GM21723 (cell line): ENCODE measurements around the gene SLC2A1.
"Not testable (repeated sequence)": the region's sequence is repeated elsewhere in the genome, so short reads cannot be mapped to it uniquely, and the experiment has no call there.

Experiments used
- ATAC-seq: cut with Tn5 transposase; IDR thresholded peaks from one replicate; pipeline ENCODE4 v1.9.1; 2021; ENCODE audit warnings: mild to moderate bottlenecking, moderate library complexity; ENCODE audit not compliant: unreplicated experiment

SLC2A1 gene

DNA sequence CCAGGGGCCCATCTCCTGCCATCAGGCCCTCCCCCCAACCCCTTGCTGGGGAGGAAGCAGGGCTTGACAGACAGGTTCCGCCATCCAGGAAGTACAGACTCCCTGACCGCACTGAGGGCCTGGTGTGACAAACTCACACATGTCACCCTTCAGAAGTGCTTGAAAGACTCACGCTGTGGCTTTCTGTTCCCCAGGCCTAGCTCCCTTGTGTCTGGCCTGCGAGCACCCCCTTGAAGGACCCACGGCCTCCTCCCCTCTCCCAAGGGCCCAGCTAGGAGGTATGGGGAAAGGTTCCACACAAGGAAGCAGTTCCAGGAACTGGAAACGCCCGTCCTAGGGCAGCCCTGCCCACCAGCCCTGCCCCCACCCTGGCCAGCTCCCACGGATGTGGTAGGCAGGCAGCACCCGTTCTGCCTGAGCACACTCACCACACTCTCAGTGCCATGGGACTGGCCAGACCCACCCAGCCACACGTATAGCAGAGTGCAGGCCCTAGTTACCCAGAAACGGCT is 26.7 kb downstream of the SLC2A1 start:
- peak; percentile 62 for ATAC-seq

DNA sequence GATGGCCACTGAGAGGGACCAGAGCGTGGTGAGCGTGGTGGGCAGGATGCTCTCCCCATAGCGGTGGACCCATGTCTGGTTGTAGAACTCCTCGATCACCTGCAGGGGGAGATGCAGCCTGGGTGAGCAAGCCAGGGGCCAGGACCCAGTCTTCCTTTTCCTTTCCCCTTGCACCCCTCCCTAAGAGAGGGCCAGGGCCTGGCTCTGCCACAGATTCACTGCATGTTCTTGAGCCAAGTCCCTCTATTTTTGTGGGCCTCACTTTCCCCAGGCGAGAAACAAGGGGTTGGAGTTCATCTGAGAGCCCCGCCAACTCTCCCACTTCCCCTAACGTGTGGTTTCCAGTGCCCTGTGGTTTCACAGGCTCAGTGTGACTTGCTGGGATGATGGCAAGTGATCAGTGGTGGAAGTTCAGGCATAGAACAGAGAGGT is 27.5 kb downstream of the SLC2A1 start:
- ATAC-seq: no peak

DNA sequence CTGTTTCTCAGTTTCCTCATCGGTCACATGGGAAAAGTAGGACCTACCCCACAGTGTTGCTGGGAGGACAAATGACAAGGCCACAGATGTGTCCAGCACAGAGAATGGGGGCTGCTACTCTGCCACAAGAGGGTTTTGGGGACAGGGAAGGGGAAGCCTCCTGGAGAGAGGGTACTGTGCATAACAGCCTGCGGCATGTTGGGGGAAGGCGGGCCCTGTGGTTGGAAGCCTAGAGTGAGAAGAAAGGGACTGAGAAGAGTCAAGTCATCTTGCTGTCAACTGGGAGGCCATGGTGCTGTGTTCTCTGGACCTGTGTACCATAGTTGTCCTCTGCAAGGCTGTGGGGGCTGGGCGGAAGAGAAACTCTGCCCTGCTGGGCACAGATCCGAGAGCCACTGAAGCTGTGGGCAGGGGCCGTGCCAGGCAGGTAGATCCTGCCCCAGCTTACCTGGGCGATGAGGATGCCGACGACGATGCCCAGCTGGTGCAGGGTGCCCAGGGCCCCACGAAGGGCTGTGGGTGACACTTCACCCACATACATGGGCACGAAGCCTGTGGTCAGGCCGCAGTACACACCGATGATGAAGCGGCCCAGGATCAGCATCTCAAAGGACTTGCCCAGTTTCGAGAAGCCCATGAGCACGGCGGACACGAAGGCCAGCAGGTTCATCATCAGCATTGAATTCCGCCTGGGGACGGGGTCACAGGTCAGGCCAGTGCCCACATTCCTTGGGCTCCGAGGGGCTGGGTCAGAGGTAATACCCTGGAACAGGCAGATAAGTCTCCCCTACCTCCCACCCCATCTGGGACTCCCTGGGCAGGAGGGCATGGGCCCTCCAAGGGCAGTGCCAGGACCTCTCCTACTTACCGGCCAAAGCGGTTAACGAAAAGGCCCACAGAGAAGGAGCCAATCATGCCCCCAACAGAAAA is 28.2 kb downstream of the SLC2A1 start:
- ATAC-seq: no peak

DNA sequence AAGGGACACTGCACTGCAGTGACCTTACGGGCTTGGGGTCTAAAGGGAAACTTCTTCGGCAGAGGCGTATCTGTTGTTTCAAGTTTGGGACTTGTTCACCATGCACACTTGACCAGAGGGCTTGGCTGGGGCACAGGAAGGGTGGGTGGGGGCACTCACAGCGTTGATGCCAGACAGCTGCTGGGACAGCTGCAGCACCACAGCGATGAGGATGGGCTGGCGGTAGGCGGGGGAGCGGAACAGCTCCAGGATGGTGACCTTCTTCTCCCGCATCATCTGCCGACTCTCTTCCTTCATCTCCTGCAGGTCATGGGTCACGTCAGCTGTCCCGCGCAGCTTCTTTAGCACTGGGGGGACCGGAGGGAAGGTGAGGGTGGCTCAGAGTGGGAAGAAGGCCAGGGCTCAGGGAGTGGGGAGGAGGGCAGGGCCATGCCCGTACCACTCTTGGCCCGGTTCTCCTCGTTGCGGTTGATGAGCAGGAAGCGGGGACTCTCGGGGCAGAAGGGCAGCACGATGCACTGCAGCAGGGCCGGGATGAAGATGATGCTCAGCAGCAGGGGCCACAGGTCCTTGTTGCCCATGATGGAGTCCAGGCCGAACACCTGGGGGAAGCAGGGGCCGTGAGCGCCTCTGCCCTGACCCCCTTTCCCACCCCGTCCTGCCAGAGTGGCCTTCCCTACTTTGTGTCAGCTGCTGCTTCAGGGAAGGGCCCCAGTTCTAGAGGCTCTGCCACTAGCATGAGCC is 29.1 kb downstream of the SLC2A1 start:
- ATAC-seq: no peak

DNA sequence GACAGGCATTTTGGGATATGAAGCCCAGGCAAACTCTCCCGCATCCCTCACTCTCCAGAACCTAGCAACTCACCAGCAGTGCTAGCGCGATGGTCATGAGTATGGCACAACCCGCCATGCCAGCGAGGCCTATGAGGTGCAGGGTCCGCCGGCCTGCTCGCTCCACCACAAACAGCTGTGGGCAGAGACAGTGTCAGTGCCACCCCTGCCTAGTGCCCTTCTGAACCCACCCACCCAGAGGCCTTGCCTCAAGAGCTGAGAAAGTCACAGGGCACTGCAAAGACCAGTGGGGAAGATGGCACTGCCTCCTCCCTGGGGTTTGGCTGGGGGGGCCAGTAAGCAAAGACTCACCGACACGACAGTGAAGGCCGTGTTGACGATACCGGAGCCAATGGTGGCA is 29.8 kb downstream of the SLC2A1 start:
- no peak for ATAC-seq

DNA sequence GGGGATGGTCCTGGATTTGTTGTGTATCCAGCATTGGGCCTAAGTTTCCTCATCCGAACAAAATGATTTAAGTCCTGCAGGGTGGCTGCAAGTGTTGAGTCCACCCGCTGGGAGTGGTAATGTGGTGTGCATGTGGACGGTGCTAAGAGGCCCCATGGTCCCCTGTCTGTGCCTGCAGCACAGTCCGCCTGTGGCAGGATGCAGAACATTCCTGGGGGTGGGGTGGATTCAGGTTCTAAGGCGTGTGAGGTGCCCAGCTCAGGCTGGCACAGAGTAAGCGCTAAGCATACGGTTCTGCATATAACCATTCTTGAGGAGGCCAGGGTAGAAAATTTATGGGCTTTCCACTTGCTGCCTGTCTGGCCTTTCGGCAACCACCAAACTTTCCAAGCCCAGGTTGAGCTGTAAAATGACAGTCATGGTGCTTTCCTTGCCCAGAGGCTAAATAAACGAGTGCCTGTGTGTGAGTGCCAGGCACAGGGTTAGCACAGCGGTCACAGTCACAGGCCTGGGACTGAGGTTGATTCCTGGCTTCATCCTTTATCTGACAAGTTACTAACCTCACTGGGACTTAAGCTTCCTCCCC is 30.7 kb downstream of the SLC2A1 start:
- ATAC-seq: no peak

DNA sequence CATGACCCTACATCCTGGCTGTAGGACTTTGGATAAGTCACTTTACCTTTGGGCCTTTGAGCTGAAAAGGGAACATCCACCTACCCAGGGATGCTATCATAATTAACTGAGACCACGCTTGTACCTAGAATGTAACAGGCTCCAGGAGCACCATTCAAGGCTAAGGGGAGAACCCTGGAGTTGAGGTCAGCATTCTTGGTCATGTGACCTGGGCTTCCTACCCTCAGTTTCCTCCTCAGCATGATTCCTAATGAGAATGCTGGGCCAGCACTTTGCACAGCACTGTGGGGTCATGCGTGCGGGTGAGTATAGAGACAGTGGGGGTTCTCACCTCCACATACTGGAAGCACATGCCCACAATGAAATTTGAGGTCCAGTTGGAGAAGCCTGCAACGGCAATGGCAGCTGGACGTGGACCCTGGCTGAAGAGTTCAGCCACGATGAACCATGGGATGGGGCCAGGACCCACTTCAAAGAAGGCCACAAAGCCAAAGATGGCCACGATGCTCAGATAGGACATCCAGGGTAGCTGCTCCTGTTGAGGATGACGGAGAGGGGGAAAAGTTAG is 31.3 kb downstream of the SLC2A1 start:
- ATAC-seq: no peak

DNA sequence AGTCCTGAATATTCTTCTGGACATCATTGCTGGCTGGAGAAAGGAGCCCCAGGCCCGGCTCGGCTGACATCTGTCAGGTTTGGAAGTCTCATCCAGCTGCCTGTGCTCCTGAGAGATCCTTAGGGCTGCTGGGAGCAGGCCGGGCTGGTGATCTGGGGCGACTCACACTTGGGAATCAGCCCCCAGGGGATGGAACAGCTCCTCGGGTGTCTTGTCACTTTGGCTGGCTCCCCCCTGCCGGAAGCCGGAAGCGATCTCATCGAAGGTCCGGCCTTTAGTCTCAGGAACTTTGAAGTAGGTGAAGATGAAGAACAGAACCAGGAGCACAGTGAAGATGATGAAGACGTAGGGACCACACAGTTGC is 31.8 kb downstream of the SLC2A1 start:
- ATAC-seq: no peak

DNA sequence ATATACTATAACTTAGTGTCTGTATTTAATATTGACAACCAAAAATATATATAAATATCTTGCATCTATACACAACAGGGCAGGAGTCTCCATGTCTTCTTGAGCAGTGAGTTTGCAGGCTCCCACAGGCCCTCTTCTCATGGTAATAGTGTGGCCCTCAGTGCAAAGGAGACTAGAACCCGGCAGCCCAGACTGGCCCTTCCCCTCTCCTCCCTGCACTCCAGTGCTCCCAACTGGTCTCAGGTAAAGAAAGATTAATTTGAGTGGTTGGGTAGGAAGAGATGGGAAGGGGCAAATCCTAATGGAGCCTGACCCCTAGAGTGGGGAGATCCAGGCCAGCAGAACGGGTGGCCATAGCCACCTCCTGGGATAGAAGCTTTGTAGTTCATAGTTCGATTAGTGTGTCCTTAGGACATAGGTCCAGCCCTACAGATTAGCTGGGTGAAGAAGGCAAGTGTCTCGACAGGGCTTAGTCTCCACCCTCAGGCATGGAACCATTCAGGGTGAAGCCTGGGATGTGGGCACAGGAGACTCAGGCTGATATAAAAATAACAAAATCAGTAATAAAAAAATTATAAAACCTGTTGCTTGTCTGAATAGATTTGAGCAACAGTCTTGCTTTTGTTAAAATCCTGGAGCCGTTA is 32.3 kb downstream of the SLC2A1 start:
- no peak for ATAC-seq

DNA sequence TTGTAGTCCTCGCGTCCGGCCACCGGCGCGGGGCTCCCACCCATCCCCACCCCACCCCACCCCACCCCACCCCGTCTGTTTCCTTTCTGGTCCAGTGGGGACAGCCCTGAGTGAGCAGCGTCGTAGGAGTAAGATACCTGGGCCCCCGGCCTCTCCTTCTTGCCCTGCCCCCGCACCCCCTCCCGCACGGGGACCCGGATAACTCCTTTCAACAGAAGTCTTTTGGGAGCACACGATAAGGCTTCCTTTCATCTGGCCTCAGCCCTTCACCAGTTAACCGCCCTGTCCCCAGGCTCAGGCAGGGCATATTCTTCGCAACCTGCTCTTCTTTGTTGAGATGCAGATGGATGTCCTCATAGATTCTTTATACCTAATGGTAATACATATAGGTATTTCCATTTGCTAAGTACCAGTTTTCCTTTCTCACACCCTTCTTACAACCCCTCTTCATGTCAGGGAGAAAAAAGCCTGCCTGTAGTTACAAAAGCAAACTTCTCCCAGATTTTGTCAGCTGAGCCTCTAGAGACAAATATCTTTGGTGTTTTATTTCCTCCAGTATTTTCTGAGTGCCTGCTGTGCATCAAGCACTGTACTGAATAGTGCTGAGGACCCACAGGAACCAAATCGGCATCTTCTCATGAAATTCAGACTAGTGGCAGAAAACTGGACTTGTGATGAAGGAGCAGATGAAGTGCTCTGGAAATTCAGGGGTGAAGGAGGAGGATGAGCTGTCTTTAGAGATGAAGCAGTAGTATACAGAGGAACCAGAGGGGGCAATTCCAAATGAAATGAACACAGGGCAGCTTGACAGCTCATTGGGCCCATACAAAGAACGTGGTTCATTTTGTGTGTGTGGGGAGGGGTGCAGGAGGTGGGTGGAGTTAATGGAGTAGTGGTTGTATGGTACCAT is 33.6 kb downstream of the SLC2A1 start:
- peak; percentile 7 for ATAC-seq

DNA sequence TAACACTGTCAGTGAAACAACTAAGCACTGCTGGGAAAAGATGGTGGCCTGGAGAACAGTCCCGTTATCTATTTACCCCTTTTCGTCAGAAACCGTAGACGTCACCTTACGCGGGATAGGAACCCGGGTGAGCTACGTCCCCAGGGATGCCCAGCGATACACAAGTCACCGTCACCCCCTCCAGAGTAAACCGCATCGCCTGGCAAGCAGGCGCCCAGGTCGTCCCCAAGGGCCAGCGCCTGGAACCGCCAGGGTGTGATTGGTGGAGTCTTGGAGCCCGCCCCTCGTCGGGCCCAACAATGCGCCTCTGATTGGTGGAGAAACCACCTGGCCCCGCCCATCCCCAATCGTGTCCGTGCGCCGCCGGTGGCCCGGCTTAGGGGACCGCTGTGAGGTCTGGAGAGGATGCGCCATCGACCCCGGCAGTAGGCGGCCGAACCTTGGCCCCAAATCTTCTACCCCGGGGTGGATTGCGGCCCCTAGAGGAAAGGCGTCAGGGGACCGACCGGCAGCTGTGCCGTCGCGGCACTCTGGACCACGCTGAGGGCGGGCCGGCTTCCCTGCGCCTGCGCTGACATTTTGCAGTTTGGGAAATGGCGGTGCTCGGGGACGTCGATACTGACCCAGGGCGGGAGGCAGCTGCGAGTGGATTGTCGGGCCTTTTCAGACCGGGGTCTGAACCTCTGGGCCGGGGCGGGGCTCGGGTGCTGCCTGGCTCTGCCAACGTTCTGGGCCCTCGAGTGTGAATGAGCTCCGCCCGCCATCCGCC is 34.4 kb downstream of the SLC2A1 start:
- peak; percentile 88 for ATAC-seq

DNA sequence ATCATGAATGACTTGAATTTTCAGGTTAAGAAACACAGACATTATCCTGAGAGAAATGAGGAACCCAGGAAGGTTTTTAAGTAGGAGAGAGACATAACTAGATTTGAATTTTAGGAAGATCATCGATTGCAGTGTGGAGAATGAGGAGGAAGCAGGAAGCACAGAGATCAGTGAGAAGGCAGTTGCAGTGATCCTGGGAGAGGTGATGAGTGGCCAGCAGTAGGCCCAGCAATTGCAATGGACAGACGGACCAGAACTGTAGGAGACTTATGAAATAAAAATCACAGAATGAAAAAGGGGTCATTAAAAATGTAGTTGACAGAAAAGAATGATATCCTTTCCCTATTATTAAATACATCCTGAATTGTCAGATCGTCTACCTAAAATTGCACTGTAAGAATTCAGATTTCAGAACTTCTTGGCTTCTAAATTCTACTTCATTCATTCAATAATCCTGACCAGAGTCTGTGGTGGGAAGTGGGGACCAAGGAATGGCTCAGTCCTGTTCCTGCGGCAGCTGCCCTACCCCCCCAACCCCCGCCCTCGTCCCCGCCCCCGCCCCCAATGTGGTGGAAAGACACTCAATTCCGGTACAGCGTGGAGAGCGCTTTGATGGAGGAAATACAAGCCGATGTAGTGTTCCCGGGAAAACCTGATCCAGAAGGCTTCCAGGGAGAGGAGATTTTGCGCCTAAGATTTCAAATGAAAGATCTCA is 35.1 kb downstream of the SLC2A1 start:
- ATAC-seq: no peak

DNA sequence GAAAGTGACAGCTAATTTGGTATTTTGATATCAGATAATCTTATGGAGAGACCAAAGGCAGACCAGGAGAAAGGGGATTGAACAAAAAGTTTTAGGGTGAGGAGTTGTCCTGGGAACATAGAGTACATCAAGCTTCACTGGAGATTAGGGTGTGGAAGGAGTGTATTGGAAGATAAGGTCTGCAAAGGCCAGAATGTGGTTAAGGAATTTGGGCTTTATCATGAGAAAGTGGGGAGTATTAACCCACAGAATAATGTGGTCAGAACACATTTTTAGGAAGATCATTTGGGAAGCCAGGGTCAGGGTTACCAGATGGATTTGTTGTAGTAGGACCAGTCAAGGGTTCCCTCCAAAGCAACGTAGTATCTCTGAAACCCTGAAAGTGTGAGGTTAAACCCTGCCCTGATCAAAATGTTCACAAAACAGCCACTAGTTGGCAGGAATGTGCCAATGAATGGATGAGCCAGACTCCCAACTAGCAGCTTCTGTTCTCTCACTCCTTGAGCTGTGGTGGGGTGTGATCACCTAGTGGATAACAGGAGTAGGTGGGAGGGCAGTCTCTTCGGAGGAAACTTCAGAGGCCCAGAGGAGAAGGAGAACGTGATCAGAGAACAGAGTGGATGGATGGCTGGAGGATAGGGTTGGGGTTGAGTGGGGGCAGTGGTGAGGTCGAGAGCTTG is 35.8 kb downstream of the SLC2A1 start:
- ATAC-seq: no peak

DNA sequence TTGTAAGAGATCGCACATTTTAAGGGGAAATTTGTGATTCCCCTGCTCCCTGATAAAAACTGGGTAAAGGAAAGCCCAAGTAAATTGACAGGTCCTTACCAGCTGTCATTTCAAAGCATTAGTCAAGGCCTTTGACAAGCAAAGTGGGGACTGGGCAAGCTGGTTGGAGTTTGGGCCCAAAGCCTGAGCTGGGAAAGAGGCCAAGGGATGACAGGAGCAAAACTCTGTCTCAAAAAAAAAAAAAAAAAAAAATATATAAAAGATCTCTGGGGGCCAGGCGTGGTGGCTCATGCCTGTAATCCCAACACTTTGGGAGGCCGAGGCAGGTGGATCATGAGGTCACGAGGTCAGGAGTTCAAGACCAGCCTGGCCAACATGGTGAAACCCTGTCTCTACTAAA is 36.9 kb downstream of the SLC2A1 start:
- no peak for ATAC-seq

DNA sequence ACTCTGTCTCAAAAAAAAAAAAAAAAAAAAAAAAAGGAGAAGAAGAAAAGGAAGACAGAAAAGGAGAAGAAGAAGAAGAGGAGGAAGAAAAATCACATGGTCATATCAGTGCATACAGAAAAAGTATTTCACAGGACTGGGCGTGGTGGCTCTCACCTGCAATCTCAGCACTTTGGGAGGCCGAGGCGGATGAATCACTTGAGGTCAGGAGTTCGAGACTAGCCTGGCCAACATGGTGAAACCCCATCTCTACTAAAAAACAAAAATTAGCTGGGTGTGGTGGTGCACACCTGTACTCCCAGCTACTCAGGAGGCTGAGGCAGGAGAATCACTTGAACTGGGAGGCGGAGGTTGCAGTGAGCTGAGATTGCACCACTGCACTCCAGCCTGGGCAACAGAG is 39.0 kb downstream of the SLC2A1 start:
- ATAC-seq: not testable (repeated sequence)

DNA sequence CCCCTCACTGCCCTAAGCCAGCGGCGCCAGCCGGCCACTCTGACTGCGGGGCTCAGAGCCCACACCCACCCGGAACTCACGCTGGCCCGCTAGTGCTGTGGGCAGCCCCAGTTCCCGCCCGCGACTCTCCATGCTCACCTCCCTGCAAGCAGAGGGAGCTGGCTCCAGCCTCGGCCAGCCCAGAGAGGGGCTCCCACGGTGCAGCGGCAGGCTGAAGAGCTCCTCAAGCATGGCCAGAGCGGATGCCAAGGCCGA is 41.5 kb downstream of the SLC2A1 start:
- ATAC-seq: no peak

DNA sequence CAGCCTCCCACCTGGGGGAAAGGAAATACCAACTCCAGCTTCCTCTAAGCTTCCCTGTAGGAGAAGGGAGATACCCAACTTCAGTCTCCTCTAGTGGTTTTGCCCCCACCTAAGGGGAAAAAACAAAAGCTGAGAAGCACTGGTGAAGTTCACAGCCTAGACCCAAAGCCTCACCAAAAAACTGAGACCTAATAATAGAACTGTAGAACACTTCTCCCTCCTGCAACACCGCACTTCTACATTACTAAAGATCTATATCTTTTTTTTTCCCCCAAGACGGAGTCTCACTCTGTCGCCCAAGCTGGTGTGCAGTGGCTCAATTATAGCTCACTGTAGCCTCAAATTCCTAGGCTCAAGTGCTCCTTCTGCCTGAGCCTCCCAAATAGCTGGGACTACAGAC is 43.2 kb downstream of the SLC2A1 start:
- ATAC-seq: no peak

DNA sequence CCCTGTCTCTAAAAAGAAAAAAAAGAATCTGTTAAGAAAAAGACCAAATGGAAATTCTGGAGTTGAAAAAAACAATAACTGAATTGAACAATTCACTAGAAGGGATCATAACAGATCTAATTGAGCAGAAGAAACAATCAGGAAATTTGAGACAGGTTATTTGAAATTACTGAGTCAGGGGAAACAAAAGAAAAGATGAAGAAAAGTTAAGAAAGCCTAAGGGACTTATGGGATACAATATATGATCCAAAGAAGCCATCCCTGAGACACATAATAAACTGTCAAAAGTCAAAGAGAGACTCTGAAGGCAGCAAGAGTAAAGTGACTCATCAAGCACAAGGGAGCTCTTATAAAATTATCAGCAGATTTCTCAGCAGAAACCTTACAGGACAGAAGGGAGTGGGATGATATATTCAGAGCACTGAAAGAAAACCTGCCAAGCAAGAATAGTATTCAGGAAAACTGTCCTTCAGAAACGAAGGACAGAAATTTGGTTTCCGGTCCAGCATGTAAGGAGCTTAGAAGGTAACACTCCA is 44.5 kb downstream of the SLC2A1 start:
- no peak for ATAC-seq
